ENCODE data around the gene SUPV3L1.

Gene SUPV3L1

DNA sequence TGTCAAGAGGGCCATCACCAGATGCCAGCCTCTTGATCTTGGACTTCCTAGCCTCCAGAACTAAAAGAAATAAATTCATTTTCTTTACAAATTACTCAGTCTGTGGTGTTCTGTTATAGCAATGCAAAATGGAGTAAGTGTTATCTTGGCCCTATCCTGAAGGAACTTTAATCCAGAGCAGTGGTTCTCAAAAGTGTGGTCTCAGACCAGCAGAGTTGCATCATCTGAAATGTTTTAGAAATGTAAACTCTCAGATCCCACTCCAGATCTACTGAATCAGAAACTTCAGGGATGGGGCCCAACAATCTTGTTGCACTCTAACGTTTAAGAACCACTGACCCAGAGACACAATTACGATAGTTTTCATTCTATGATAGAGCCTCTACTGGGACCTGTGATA is 3.2 kb upstream of the SUPV3L1 start:
- no peak overlapping the region for H3K27ac Mint-ChIP-seq

DNA sequence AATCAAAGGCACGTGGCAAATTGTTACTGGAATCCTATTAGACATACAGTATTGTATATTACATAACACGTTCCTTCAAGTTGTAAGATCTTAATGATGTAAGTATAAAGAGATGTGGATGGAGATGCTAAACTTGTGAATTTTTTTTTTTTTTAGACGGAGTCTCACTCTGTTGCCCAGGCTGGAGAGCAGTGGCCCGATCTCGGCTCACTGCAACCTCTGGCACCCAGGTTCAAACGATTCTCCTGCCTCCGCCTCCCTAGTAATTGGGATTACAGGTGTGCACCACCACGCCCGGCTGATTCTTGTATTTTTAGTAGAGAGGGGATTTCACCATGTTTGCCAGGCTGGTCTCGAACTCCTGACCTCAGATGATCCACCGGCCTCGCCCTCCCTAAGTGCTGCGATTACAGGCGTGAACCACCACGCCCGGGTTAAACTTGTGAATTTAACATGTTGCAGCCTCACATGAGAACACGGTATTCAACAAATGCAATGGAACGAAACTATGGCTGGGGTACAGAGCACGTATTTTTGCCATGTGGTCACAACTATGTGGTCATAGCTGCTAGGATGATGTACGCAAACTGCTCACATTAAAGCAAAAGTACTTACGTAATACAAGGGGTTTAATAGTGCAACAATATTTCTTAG is 818 bp upstream of the SUPV3L1 start:
- Mint-ChIP-seq H3K4me3 (peak overlapping the region; percentile 95), H3K36me3 (ENCODE audit: low read depth) (peaks cover 9% of the 10 kb centered on the region), H3K27me3 (no peaks in the 10 kb centered on the region), H3K4me1 (ENCODE audit: low read depth) (peaks cover 39% of the 10 kb centered on the region), H3K9me3 (no peaks in the 10 kb centered on the region), H3K27ac (peak overlapping the region; percentile 100)

More for the DNA sequence above, 3.2 kb upstream of the SUPV3L1 start:
- Mint-ChIP-seq H3K4me3 (no peak overlapping the region), H3K27me3 (no peaks in the 10 kb centered on the region), H3K36me3 (ENCODE audit: low read depth) (no peaks in the 10 kb centered on the region), H3K9me3 (no peaks in the 10 kb centered on the region), H3K4me1 (ENCODE audit: low read depth) (peaks cover 26% of the 10 kb centered on the region)

DNA sequence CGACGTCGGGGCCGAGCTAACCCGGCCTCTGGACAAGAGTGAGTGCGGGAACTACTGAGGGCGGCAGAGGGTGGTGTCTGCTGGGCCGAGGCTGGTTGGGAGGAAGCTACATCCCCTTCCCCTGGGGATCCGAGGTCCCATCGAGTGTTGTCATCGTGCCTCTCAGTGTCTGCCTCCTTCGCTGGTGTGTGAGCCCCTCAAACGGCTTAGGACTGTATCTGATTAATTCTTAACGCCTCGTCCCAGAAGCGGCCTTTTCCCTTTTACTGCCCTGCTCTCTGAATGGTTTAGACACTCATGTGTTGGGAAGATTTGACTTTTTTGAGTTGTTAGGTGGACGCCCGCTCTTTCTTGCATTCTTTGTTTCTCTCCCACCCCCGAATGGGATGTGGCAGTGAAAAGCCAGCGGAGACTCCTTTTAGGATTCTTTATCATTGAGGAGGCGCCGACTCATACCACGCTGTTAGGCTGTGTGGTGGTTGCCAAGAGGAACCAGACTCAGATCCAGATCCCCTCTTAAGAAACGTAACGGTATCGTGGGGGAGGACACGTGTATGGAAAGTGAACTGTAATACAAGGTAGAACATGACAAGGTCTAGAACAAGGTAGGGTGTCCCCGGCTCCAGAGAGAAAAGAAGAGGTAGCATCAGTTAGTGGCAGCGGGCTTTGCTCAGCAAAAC is 631 bp downstream of the SUPV3L1 start:
- Mint-ChIP-seq H3K36me3 (ENCODE audit: low read depth) (peaks cover 19% of the 10 kb centered on the region), H3K4me3 (peak overlapping the region; percentile 95), H3K27ac (peak overlapping the region; percentile 100), H3K4me1 (ENCODE audit: low read depth) (peaks cover 45% of the 10 kb centered on the region), H3K9me3 (no peaks in the 10 kb centered on the region), H3K27me3 (no peaks in the 10 kb centered on the region)

DNA sequence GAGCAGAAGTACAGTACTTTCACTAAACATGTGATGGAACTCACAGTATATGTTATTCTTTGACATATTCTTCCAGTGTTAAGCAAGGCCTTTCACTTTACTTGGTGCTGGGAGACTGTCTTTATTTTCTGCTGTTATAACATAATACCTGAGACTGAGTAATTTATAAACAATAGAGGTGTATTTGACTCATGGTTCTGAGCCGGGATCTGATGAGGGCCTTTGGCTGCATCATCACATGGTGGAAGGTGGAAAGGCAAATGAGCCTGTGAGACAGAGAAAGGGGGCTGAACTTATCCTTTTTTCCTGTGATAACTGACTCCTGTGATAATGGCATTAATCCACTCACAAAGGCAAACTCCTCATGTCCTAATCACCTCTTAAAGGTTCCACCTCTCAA is 1.4 kb downstream of the SUPV3L1 start:
- peaks cover 27% of the 10 kb centered on the region for H3K36me3 Mint-ChIP-seq (ENCODE audit: low read depth)
- no peaks in the 10 kb centered on the region for H3K27me3 Mint-ChIP-seq
- H3K4me1 Mint-ChIP-seq (ENCODE audit: low read depth), result peaks cover 45% of the 10 kb centered on the region

DNA sequence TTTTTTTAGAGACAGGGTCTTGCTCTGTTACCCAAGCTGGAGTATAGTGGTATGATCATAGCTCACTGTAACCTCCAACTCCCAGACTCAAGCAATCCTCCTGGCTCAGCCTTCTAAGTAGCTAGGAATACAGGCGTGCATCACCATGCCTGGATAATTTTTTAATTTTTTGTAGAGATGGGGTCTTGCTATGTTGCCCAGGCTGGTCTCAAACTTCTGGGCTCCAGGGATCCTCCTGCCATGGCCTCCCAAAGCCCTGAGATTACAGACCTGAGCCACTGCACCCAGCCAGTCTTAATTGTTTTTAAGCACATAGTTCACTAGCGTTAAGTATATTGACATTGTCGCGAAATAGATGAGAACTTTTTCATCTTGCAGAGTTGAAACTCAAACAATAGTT is 2.0 kb downstream of the SUPV3L1 start:
- H3K4me3 Mint-ChIP-seq, result no peak overlapping the region
- no peaks in the 10 kb centered on the region for H3K9me3 Mint-ChIP-seq
- H3K36me3 Mint-ChIP-seq (ENCODE audit: low read depth), result peaks cover 33% of the 10 kb centered on the region
- no peaks in the 10 kb centered on the region for H3K27me3 Mint-ChIP-seq
- H3K27ac Mint-ChIP-seq, result no peak overlapping the region
- peaks cover 45% of the 10 kb centered on the region for H3K4me1 Mint-ChIP-seq (ENCODE audit: low read depth)

More for the DNA sequence above, 1.4 kb downstream of the SUPV3L1 start:
- peak overlapping the region; percentile 100 for H3K27ac Mint-ChIP-seq
- H3K9me3 Mint-ChIP-seq, result no peaks in the 10 kb centered on the region
- peak overlapping the region; percentile 95 for H3K4me3 Mint-ChIP-seq

DNA sequence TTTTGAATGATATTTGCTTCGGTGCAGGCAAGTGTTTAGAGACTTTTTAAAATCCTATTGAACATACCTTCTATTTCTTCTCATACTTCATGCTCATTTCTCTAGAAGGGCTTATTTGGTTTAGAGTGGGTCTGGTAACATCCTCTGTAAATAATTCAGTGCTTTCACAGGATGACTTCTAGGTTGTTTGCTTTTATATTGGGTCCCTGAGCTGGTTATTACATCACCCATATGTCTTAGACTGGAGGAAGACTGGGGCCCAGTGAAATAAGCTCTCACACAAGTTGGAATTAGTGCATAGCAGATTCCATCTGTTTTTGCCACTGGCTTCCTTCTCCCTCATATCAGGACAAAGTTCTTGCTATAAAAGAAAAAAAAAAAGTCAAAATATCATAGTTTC is 6.5 kb downstream of the SUPV3L1 start:
- no peak overlapping the region for H3K4me3 Mint-ChIP-seq
- H3K27me3 Mint-ChIP-seq, result no peaks in the 10 kb centered on the region
- no peak overlapping the region for H3K27ac Mint-ChIP-seq
- H3K9me3 Mint-ChIP-seq, result no peaks in the 10 kb centered on the region
- H3K36me3 Mint-ChIP-seq (ENCODE audit: low read depth), result peaks cover 61% of the 10 kb centered on the region
- peaks cover 22% of the 10 kb centered on the region for H3K4me1 Mint-ChIP-seq (ENCODE audit: low read depth)

DNA sequence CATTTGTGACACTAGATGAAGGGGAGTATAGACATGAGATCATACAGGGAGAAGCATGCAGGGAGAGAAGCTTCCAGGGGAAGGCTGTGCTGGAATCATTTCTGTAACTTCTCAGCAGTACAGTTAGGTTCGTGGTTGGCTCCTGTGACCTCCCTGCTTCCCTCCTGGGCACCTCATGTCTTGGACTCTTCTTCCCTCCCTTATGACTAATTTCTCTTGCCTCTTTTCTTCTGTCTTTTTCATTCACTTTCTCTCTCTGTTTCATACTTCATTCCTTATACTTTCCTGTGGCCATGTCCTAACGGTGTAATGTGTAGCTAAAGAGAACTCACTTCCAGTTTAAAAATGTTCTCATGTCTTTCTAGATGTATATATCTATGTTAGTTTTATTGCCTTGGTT is 21.0 kb downstream of the SUPV3L1 start:
- no peaks in the 10 kb centered on the region for H3K27me3 Mint-ChIP-seq
- peaks cover 30% of the 10 kb centered on the region for H3K4me1 Mint-ChIP-seq (ENCODE audit: low read depth)
- H3K4me3 Mint-ChIP-seq, result no peak overlapping the region
- no peaks in the 10 kb centered on the region for H3K9me3 Mint-ChIP-seq
- peaks cover 45% of the 10 kb centered on the region for H3K36me3 Mint-ChIP-seq (ENCODE audit: low read depth)
- peak overlapping the region; percentile 84 for H3K27ac Mint-ChIP-seq

DNA sequence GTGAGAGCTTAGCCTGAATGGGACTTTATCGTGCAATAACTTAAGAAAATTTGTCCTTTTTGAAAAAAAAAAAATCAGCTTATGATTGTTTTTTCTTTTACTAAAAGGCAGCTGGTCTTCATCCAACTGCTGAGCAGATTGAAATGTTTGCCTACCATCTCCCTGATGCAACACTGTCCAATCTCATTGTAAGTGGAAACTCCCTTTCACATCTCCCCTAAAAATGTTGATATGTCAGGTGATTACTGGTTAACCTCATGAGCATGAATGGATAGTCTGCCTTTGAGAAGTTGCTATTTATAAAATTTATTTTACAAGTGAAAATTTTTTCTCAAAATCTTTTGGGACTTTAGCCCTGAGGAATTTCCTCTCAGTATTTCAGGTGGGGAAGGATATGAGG is 22.3 kb downstream of the SUPV3L1 start:
- H3K27ac Mint-ChIP-seq, result peak overlapping the region; percentile 21
- H3K27me3 Mint-ChIP-seq, result no peaks in the 10 kb centered on the region
- H3K4me1 Mint-ChIP-seq (ENCODE audit: low read depth), result peaks cover 35% of the 10 kb centered on the region
- no peak overlapping the region for H3K4me3 Mint-ChIP-seq
- H3K36me3 Mint-ChIP-seq (ENCODE audit: low read depth), result peaks cover 47% of the 10 kb centered on the region
- no peaks in the 10 kb centered on the region for H3K9me3 Mint-ChIP-seq

DNA sequence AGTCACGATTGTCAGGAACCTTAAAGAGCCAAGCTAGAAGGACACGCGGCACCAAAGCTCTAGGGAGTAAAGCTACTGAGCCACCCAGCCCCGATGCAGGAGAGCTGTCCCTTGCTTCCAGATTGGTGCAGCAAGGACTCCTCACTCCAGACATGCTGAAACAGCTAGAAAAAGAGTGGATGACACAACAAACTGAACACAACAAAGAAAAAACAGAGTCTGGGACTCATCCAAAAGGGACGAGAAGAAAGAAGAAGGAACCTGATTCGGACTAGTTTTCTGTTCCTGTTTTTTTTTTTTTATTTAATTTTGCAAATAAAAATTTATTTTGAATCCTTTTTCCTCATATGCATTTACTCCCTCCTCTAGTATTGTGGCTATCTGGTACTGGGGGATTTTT is 28.7 kb downstream of the SUPV3L1 start:
- H3K27ac Mint-ChIP-seq, result no peak overlapping the region
- H3K4me3 Mint-ChIP-seq, result no peak overlapping the region
- peaks cover 33% of the 10 kb centered on the region for H3K4me1 Mint-ChIP-seq (ENCODE audit: low read depth)
- H3K27me3 Mint-ChIP-seq, result no peaks in the 10 kb centered on the region
- peaks cover 33% of the 10 kb centered on the region for H3K36me3 Mint-ChIP-seq (ENCODE audit: low read depth)
- no peaks in the 10 kb centered on the region for H3K9me3 Mint-ChIP-seq

DNA sequence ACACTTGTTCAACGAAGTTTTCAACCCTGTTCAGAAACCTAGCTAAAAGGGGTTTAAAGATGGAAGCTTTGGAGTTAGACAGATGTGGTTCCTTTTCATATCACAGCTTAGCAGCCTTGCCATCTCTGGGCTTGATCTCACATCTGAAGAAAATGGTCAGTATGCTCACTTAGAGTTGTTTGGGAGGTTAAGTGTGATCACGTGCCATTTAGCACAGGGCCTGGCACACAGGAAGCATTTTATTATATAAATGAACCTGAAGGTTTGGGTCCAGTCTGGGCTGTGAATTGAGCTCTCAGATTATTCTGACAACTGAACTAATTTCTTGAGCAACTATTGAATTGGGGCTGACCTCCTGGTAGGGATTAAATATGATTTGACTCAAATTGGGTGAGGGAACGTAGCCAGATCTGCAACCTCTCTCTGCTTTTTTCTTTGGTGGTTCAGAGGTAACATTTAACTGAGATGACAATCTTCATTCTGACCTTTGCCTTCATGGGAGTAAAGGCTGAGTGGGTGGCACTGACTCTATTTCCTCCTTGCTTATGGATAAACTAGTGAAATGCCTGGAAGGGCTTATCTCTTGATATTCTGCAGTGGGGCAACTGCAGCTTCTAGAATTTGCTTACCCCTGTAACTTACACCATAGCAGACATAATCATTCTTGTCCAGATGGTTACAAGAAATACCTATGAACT is 29.9 kb downstream of the SUPV3L1 start:
- H3K9me3 Mint-ChIP-seq, result no peaks in the 10 kb centered on the region
- peaks cover 33% of the 10 kb centered on the region for H3K36me3 Mint-ChIP-seq (ENCODE audit: low read depth)
- no peak overlapping the region for H3K4me3 Mint-ChIP-seq
- H3K27ac Mint-ChIP-seq, result peak overlapping the region; percentile 3
- peaks cover 40% of the 10 kb centered on the region for H3K4me1 Mint-ChIP-seq (ENCODE audit: low read depth)
- no peaks in the 10 kb centered on the region for H3K27me3 Mint-ChIP-seq

DNA sequence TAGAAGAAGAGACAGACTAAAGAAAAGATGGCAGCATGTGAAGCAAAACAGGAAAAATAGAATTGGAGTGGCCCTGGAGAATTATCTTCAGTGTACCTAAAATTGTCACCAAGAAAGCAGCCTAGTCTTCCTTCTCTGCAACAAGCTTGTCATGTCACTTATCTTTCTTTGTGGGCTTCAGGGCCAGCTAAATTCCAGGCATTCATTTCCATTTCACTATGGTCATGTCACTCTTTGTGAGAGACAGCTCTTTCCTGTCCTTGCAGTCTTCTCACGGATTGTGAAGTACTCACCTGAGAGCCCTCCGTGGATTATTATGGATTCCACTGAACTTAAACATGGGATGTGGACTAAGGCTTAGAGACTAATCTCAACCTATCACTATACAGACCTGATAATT is 31.1 kb downstream of the SUPV3L1 start:
- Mint-ChIP-seq H3K36me3 (ENCODE audit: low read depth) (peaks cover 28% of the 10 kb centered on the region), H3K27ac (no peak overlapping the region), H3K4me3 (no peak overlapping the region), H3K27me3 (no peaks in the 10 kb centered on the region), H3K4me1 (ENCODE audit: low read depth) (peaks cover 44% of the 10 kb centered on the region), H3K9me3 (no peaks in the 10 kb centered on the region)

DNA sequence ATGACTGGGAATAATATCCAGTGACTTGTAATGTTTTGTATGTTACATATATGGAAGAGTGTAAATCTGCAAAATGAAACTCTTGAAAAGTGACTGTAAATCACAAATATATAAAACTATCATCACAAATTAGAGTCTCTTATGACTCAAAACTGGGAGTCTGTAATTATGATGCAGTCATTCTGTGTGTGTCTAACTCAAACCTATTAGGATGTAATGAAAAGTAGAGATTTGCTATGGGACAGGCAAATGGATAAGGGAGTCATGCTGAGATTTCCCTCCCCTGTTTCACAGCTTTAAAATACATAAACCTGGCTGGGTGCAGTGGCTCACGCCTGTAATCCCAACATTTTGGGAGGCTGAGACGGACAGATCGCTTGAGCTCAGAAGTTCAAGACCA is 31.5 kb downstream of the SUPV3L1 start:
- Mint-ChIP-seq H3K27ac (no peak overlapping the region), H3K9me3 (no peaks in the 10 kb centered on the region), H3K4me1 (ENCODE audit: low read depth) (peaks cover 40% of the 10 kb centered on the region), H3K4me3 (no peak overlapping the region), H3K36me3 (ENCODE audit: low read depth) (peaks cover 24% of the 10 kb centered on the region), H3K27me3 (no peaks in the 10 kb centered on the region)

DNA sequence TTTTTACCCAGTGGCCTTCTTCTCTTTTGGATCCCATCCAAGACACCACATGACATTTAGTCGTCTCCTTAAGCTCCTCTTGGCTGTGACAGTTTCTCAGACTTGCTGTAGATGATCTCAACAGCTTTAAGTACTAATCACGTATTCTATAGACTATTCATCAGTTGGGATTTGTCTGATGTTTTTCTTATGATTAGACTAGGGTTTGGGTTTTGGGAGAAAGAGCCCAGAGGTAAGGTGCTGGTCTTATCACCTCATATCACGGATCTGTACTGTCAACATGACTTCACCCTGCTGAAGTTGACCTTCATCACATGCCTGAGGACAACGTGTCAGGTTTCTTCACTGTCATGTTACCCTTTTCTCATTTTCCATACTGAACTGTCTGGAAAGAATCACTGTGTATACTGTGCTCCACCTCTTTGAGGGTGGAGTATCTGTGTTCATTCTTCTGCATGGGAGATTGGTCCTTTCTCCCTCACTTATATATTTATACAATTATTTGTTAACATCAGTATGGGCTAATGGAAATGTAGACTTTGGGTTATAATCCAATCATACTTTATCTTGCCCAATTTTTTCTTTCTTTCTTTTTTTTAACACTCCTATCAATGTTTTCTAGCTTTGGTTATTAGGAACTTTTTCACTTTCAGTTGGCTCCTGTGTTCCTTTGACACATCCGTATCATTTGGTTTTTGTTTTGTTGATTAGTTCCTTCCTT is 33.7 kb downstream of the SUPV3L1 start:
- H3K4me1 Mint-ChIP-seq (ENCODE audit: low read depth), result peaks cover 40% of the 10 kb centered on the region
- no peaks in the 10 kb centered on the region for H3K27me3 Mint-ChIP-seq
- H3K9me3 Mint-ChIP-seq, result no peaks in the 10 kb centered on the region
- no peak overlapping the region for H3K27ac Mint-ChIP-seq
- peaks cover 11% of the 10 kb centered on the region for H3K36me3 Mint-ChIP-seq (ENCODE audit: low read depth)
- no peak overlapping the region for H3K4me3 Mint-ChIP-seq

DNA sequence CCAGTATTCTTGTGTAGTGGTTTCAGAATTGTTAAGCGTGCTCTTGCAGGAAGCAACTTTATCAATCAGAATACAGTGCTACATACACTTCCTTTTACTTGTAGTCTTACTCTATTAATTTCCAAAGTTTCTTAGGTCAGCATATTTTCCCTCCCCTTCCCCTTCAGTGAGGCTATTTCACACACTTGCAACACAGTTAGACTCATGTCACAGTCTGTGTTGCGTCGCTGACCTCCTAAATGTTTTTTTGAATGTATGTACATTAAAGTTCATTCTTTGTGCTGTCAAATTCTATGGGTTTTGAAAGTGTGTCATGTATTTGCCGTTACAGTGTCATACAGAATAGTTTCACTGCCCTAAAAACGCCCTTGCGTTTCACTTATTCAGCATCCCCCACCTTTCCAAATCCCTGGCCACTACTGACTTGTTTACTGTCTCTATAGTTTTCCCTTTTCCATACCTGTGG is 34.7 kb downstream of the SUPV3L1 start:
- no peak overlapping the region for H3K4me3 Mint-ChIP-seq
- no peaks in the 10 kb centered on the region for H3K27me3 Mint-ChIP-seq
- peaks cover 5% of the 10 kb centered on the region for H3K36me3 Mint-ChIP-seq (ENCODE audit: low read depth)
- H3K27ac Mint-ChIP-seq, result peak overlapping the region; percentile 31
- no peaks in the 10 kb centered on the region for H3K9me3 Mint-ChIP-seq
- peaks cover 36% of the 10 kb centered on the region for H3K4me1 Mint-ChIP-seq (ENCODE audit: low read depth)

Measured in stimulated activated naive CD8-positive, alpha-beta T cell treated with anti-CD3 and anti-CD28 coated beads, Interleukin-15, Interleukin-2, amounts not matched to agents 100 ng/mL and 50 ng/mL, for 24 hours (primary cell).